ENCODE results near the gene WDR82.

GRCh38 chr3:52234516-52235447, 43.7 kb downstream of the WDR82 start:
- TF ChIP-seq GATA3 (IDR thresholded peaks at IDR 0.05; ENCODE audit: low read depth, low read length), result no peak
- no peak for TF ChIP-seq GATA2 (IDR thresholded peaks at IDR 0.05; ENCODE audit: low read depth, low read length)

All from SH-SY5Y (cell line).